ENCODE data around the gene ARRDC3. TPM values are rescaled to one million over a fixed set of nuclear protein-coding genes. Genes with fewer than 3 reads are reported as not detected.

The ARRDC3 gene
- total and polyA plus RNA-seq, 9 of the 15 experiments (the other 6 are each of a cell fraction or from before 2014, with no cell fraction given) = 15.3 to 58.1 (median 39.4) TPM

- POLR2A ChIA-PET = interaction anchor here (1.0 to 7.4 kb wide), 3 partner anchors 7 to 12 kb away, joined by 3 to 47 read pairs (median 4); partner anchors contain the start of gene ARRDC3
- CTCF ChIA-PET (ENCODE audit: low intra/inter-chr PET ratio) = no interaction called here
- Histone ChIP-seq H3K36me3 (ENCODE audit: control insufficient read depth, insufficient read depth, low read length) (peaks cover 100% of the 10 kb centered on the region), H3K27ac (ENCODE audit: extremely low read depth, low read depth, low read length) (no peak overlapping the region), H3K4me3 (no peak overlapping the region), H3K4me1 (replicated peaks in 1 of 2; ENCODE audit: control insufficient read depth in 2 of 2, insufficient read depth in 2 of 2, low read length in 2 of 2) (no peaks in the 10 kb centered on the region; a peak in 1 of 5 replicates), H3K79me2 (ENCODE audit: control insufficient read depth, insufficient read depth, low read length) (peaks cover 81% of the 10 kb centered on the region), H3K9ac (ENCODE audit: insufficient read depth in 1 of 2, low read depth in 2 of 2, low read length in 2 of 2) (no peak overlapping the region), H2AFZ (ENCODE audit: low read depth, low read length) (no peak overlapping the region), H3K4me2 (ENCODE audit: insufficient read depth, low read length) (no peak overlapping the region), H3K9me3 (replicated peaks; ENCODE audit: control insufficient read depth, insufficient read depth, low read depth, low read length) (no peaks in the 10 kb centered on the region), H3K9me1 (ENCODE audit: control insufficient read depth, insufficient read depth, low read length) (no peaks in the 10 kb centered on the region), H3K27me3 (ENCODE audit: control insufficient read depth in 2 of 2, insufficient read depth in 2 of 2, low read length in 2 of 2) (no peaks in the 10 kb centered on the region), H4K20me1 (replicated peaks; ENCODE audit: control insufficient read depth, insufficient read depth, low read length) (peaks cover 12% of the 10 kb centered on the region; the same call in 1 of the 2 replicates)
- in situ Hi-C loops (cut with MboI) = no loop called here
- intact Hi-C loops (cut with micrococcal nuclease) = no loop called here
- TF ChIP-seq RBM25 (IDR thresholded peaks at IDR 0.05; ENCODE audit: low read depth, low read length, severe bottlenecking) (no peak), STAT5A (IDR thresholded peaks at IDR 0.05; ENCODE audit: borderline replicate concordance, low read length) (no peak), CXXC5 (CRISPR knock-in tag; IDR thresholded peaks at IDR 0.05) (no peak), ZNF239 (CRISPR knock-in tag; IDR thresholded peaks at IDR 0.05) (no peak), CBFA2T3 (IDR thresholded peaks at IDR 0.05) (no peak), POLR2AphosphoS5 (IDR thresholded peaks at IDR 0.05; ENCODE audit: control insufficient read depth, insufficient read depth, low read depth, low read length) (0 out of 2 replicates have a peak, but pooled peaks have one; percentile 19), POLR2A (conservative IDR thresholded peaks at IDR 0.05) (no peak), POLR2AphosphoS2 (IDR thresholded peaks at IDR 0.05; ENCODE audit: low read length) (0 out of 2 replicates have a peak, but pooled peaks have one; percentile 60)
- BruUV-seq (replicated peaks) = no TSS peak
- ATAC-seq = no peak
- DNase-seq (ENCODE audit: extremely low read depth in 1 of 4, low spot score in 3 of 4) = no peak
- no peak for FAIRE-seq
- 93% methylated on average over 5 of the region's 5 CpGs for WGBS (ENCODE audit: insufficient coverage, low coverage, missing lambda C conversion rate)
These were observed 9.5 kb downstream of the ARRDC3 start for GRCh38 chr5:91373600-91373999.
